Measurements from ENCODE around the gene ENAM.
"Not testable (repeated sequence)": the region's sequence is repeated elsewhere in the genome, so short reads cannot be mapped to it uniquely, and the experiment has no call there.

Gene ENAM

DNA sequence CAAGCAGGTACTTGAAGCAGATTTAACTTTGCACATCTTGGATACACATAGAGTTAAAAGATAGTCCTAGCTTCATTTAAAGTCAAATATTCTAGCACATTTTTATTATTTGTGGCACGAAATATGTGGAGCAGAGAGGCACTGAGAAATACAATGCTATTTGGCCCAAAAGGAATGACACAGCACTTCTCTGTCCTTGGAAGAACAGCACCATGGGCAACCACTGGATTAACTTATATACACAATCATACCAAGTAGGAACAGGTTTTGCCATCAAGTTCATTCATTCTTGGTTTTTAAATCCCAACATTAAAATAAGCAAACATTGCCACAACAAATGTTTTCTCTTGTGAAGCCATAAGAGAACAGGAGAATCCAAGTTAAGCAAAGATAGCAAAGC is 924 bp upstream of the ENAM start:
- TF ChIP-seq, protein P1, sequence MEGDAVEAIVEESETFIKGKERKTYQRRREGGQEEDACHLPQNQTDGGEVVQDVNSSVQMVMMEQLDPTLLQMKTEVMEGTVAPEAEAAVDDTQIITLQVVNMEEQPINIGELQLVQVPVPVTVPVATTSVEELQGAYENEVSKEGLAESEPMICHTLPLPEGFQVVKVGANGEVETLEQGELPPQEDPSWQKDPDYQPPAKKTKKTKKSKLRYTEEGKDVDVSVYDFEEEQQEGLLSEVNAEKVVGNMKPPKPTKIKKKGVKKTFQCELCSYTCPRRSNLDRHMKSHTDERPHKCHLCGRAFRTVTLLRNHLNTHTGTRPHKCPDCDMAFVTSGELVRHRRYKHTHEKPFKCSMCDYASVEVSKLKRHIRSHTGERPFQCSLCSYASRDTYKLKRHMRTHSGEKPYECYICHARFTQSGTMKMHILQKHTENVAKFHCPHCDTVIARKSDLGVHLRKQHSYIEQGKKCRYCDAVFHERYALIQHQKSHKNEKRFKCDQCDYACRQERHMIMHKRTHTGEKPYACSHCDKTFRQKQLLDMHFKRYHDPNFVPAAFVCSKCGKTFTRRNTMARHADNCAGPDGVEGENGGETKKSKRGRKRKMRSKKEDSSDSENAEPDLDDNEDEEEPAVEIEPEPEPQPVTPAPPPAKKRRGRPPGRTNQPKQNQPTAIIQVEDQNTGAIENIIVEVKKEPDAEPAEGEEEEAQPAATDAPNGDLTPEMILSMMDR (IDR thresholded peaks at IDR 0.05; ENCODE audit: low read depth, low read length) = no peak

DNA sequence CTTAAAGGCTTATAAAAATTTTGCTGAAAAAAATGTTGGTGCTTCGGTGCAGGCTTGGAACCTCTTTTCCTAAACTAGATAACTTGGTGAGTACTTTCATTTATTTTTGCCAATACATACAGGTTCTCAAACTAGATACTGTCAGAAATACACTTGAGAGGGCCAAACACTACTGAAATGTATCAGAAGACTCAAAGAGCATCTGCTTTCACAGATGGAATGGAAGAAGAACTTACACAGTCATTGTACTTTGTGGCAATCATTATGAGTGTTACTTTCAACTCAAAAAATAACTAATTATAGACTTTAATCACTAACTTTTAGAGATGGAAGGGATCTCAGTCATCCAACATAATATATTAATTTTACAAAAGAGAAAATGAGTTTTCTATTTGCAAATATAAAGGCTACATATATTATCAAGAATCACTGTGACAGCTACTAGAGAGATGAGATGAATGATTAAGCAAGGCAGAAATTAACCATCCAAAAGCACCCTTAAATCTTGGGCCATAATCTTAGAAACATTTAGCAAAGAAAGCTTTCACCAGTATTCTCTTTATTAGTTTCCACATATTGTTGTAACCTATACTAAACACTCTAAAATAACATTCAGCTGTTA is 1.0 kb downstream of the ENAM start:
- TF ChIP-seq, protein P1 (IDR thresholded peaks at IDR 0.05; ENCODE audit: low read depth, low read length) = no peak
- H3K4me3 ChIP-seq (ENCODE audit: low read depth, low read length) = no peak overlapping the region

More for the DNA sequence above, 924 bp upstream of the ENAM start:
- no peak overlapping the region for H3K4me3 ChIP-seq (ENCODE audit: low read depth, low read length)

DNA sequence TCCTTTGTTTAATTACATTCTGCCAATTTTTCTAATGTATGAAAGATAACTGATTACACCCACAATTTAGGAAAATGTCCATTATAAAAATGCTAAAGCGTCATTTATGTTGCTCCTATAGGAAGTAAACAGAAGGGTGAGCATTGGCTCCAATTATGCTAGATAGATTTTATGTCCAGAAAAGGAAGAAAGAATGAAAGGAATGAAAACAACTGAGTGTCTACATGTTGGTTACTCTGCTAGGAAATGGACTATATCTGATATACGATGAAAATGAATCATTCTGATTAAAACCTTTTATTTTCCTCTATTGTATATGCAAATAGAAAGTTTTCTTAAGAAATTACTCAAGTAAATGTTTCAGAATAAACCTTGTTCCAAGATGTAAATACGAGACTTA is 1.6 kb downstream of the ENAM start:
- TF ChIP-seq, protein P1 (IDR thresholded peaks at IDR 0.05; ENCODE audit: low read depth, low read length) = no peak
- no peak overlapping the region for H3K4me3 ChIP-seq (ENCODE audit: low read depth, low read length)

DNA sequence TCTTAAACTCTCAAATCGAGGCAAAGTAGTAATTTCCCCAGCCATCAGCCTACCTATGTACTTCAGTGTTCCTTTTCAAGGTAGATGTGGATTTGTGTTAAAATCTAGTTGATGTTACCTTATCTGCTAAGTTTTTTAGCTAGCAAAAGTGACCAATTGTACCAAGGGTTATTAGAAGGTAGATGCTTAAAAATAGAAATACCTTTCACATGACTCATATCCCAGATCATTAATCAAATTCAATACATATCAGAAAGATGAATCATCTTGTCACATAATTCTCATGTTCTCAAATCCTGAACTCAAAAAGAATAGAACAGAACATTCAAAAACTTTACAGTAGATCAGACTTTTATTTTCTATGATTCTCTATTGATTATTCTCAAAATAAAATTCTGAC is 3.5 kb downstream of the ENAM start:
- no peak overlapping the region for H3K4me3 ChIP-seq (ENCODE audit: low read depth, low read length)
- TF ChIP-seq, protein P1 (IDR thresholded peaks at IDR 0.05; ENCODE audit: low read depth, low read length) = no peak

DNA sequence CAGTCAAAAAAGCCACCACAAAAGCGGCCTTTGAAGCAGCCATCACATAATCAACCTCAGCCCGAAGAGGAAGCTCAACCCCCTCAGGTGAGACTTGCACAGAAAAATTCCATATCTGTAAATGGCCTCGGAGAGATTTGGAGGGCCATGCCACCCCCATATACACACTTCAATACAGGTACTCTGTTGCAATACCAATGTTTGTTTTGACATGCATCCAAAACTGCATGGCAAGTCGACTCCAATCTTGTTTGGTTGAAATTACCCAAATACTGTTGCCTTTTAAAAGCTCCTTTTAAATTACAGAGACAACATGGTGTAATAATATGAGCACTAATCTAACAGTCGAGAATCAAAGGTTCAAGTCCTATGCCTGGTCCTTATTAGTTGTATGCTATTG is 5.9 kb downstream of the ENAM start:
- no peak overlapping the region for H3K4me3 ChIP-seq (ENCODE audit: low read depth, low read length)
- TF ChIP-seq, protein P1 (IDR thresholded peaks at IDR 0.05; ENCODE audit: low read depth, low read length) = no peak

DNA sequence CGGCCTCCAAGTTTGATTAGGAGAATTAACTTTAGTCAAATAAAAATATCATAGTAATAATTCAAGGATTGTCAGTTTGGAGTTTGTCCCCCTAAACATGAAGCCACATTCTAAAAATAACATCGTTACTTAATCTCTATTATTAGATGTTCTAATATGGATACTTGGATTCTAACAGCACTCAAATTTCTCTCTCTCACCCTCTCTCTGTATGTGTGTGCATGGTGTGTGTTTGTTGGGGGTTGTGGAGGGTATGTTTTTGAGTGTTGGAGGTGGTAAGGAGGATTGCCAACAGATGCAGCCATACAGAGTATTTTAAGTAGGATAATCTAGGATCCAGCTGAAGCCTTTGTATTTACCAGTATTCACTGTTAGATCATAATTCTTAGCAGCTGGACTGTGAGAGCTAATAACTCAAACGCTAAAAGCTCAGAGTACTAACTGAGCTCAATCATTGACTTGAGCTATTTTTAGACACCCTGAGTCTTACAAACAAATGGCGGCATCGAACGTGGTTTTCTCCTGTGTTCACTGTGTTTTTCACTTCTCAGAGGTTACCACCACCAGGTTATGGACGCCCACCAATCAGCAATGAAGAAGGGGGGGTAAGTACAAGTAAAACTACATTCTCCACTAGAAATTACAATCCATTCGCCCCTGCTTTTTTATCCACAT is 8.8 kb downstream of the ENAM start:
- TF ChIP-seq, protein P1 (IDR thresholded peaks at IDR 0.05; ENCODE audit: low read depth, low read length) = no peak
- H3K4me3 ChIP-seq (ENCODE audit: low read depth, low read length) = no peak overlapping the region

DNA sequence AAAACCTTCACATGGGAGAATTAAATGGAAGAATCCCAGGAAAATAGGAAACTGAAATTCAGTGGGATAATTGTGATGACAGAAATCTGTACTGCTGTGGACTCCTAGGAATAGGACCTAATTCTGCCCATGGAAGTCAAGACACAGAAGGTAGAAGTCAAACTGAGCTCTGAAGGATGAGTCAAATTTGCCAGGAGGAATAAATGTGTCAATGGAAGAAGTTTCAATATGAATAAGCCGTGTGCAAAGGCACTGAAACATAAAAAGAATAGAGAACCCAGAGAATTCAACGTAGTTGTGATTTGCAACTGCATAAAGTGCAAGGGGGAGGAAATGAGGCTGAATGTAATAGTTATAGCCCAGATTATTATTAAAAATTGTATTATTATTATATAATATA is 11.6 kb downstream of the ENAM start:
- no peak overlapping the region for H3K4me3 ChIP-seq (ENCODE audit: low read depth, low read length)
- TF ChIP-seq, protein P1 (IDR thresholded peaks at IDR 0.05; ENCODE audit: low read depth, low read length) = no peak

DNA sequence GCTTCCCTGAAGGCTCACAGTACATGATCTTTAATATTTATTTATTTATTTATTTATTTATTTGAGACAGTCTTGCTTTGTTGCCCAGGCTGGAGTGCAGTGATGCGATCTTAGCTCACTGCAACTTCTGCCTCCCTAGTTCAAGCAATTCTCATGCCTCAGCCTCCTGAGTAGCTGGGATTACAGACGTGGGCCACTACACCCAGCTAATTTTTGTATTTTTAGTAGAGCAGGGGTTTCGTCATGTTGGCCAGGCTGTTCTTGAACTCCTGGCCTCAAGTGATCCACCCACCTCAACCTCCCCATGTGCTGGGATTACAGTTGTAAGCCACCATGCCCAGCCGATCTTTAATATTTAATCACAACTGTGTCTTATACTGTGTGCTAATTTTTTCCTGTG is 22.2 kb downstream of the ENAM start:
- H3K4me3 ChIP-seq (ENCODE audit: low read depth, low read length) = not testable (repeated sequence)
